WTC11 (cell line): ENCODE measurements around the gene CBFA2T3.

Experiments
- ATF3 ChIP-seq: sonication (generic); formaldehyde crosslinking; conservative IDR thresholded peaks from 2 replicates; pipeline ENCODE4 v1.8.1; 2022; ENCODE audit warnings: mild to moderate bottlenecking, missing genetic modification reagents
- CTCF ChIP-seq: fragments of 200-600 bp; IDR thresholded peaks from 2 replicates; pipeline ENCODE4 v1.8.0; 2022; ENCODE audit warnings: antibody characterized with exemption
- E2F1 ChIP-seq: sonication (generic); formaldehyde crosslinking; IDR thresholded peaks from 2 replicates; pipeline ENCODE4 v1.8.0; 2022; ENCODE audit warnings: mild to moderate bottlenecking, missing genetic modification reagents
- JUN ChIP-seq: sonication (generic); formaldehyde crosslinking; IDR thresholded peaks from 2 replicates; pipeline ENCODE4 v1.8.0; 2023; ENCODE audit warnings: mild to moderate bottlenecking, missing genetic modification reagents
- KAT7 ChIP-seq: sonication (generic); formaldehyde crosslinking; IDR thresholded peaks from 2 replicates; pipeline ENCODE4 v1.8.1; 2023; ENCODE audit warnings: missing genetic modification reagents, mild to moderate bottlenecking, borderline replicate concordance
- MAX ChIP-seq: sonication (generic); formaldehyde crosslinking; IDR thresholded peaks from 2 replicates; pipeline ENCODE4 v1.8.0; 2022; ENCODE audit warnings: mild to moderate bottlenecking, missing genetic modification reagents
- MLX ChIP-seq: sonication (generic); formaldehyde crosslinking; IDR thresholded peaks from 2 replicates; pipeline ENCODE4 v1.8.1; 2023; ENCODE audit warnings: mild to moderate bottlenecking, missing genetic modification reagents, moderate library complexity
- OVOL2 ChIP-seq: fragments of 250-450 bp; sonication (Bioruptor Pico); IDR thresholded peaks from 2 replicates; pipeline ENCODE4 v1.9.0; 2021; ENCODE audit warnings: mild to moderate bottlenecking, borderline replicate concordance
- SP1 ChIP-seq: sonication (generic); formaldehyde crosslinking; conservative IDR thresholded peaks from 2 replicates; pipeline ENCODE4 v1.8.1; 2022; ENCODE audit warnings: missing genetic modification reagents
- USF2 ChIP-seq: sonication (generic); formaldehyde crosslinking; IDR thresholded peaks from 2 replicates; pipeline ENCODE4 v1.8.1; 2023; ENCODE audit warnings: mild to moderate bottlenecking, missing genetic modification reagents, moderate library complexity
- ZNF121 ChIP-seq: sonication (generic); formaldehyde crosslinking; IDR thresholded peaks from 2 replicates; pipeline ENCODE4 v1.8.0; 2023; ENCODE audit warnings: missing genetic modification reagents
- ZNF263 ChIP-seq: sonication (generic); formaldehyde crosslinking; IDR thresholded peaks from 2 replicates; pipeline ENCODE4 v1.8.1; 2022; ENCODE audit warnings: low read depth, mild to moderate bottlenecking, moderate library complexity, missing genetic modification reagents
- ZSCAN18 ChIP-seq: fragments of 250-450 bp; sonication (Bioruptor Pico); IDR thresholded peaks from 2 replicates; pipeline ENCODE4 v2.1.2; 2022; ENCODE audit warnings: mild to moderate bottlenecking, moderate library complexity

GRCh38 chr16:88964636-88965035, 12.4 kb downstream of the CBFA2T3 start:
- TF ChIP-seq ATF3 (CRISPR knock-in tag), result no peak
- no peak for TF ChIP-seq JUN (CRISPR knock-in tag)
- TF ChIP-seq E2F1 (CRISPR knock-in tag), result no peak
- TF ChIP-seq CTCF, result no peak
- TF ChIP-seq SP1 (CRISPR knock-in tag), result no peak
- TF ChIP-seq OVOL2 (CRISPR knock-in tag), result no peak
- TF ChIP-seq ZNF121, result no peak
- no peak for TF ChIP-seq KAT7 (CRISPR knock-in tag)
- TF ChIP-seq ZNF263 (CRISPR knock-in tag), result no peak
- no peak for TF ChIP-seq MAX (CRISPR knock-in tag)
- TF ChIP-seq MLX (CRISPR knock-in tag), result no peak
- TF ChIP-seq USF2 (CRISPR knock-in tag), result no peak
- no peak for TF ChIP-seq ZSCAN18
